NCI-H1417 treated with DMSO at 0.1 percent for 48 hours (cell line): ENCODE data around the gene SYK.

Experiments used
- DNase-seq: peaks from one replicate; lab custom pipeline; 2025; lab: John Stamatoyannopoulos, UW

Gene SYK

GRCh38 chr9:90851444-90851843 lies 49.8 kb downstream of the SYK start:
- no peak for DNase-seq

GRCh38 chr9:90853945-90854344 lies 52.3 kb downstream of the SYK start:
- no peak for DNase-seq

GRCh38 chr9:90854637-90855175 lies 53.1 kb downstream of the SYK start:
- DNase-seq, result no peak

GRCh38 chr9:90855208-90855902 lies 53.7 kb downstream of the SYK start:
- no peak for DNase-seq

GRCh38 chr9:90857091-90857490 lies 55.5 kb downstream of the SYK start:
- DNase-seq, result no peak

GRCh38 chr9:90857855-90858254 lies 56.2 kb downstream of the SYK start:
- DNase-seq, result no peak

- DNase-seq, result no peak
These were observed 56.9 kb downstream of the SYK start for GRCh38 chr9:90858457-90858901.

GRCh38 chr9:90860382-90860781 lies 58.8 kb downstream of the SYK start:
- no peak for DNase-seq

GRCh38 chr9:90860826-90861225 lies 59.2 kb downstream of the SYK start:
- no peak for DNase-seq

- DNase-seq, result no peak
These were observed 59.8 kb downstream of the SYK start for GRCh38 chr9:90861380-90861779.

GRCh38 chr9:90861826-90862740 lies 60.5 kb downstream of the SYK start:
- no peak for DNase-seq

- DNase-seq, result no peak
These were observed 63.2 kb downstream of the SYK start for GRCh38 chr9:90864779-90865178.

GRCh38 chr9:90867101-90867500 lies 65.5 kb downstream of the SYK start:
- no peak for DNase-seq

GRCh38 chr9:90868555-90868954 lies 66.9 kb downstream of the SYK start:
- no peak for DNase-seq

GRCh38 chr9:90869361-90869760 lies 67.7 kb downstream of the SYK start:
- no peak for DNase-seq

GRCh38 chr9:90870621-90871326 lies 69.2 kb downstream of the SYK start:
- DNase-seq, result no peak

- DNase-seq, result no peak
These were observed 69.8 kb downstream of the SYK start for GRCh38 chr9:90871327-90871935.

GRCh38 chr9:90872835-90873294 lies 71.2 kb downstream of the SYK start:
- DNase-seq, result no peak

- DNase-seq, result no peak
These were observed 71.8 kb downstream of the SYK start for GRCh38 chr9:90873422-90873821.

- DNase-seq, result no peak
These were observed 72.6 kb downstream of the SYK start for GRCh38 chr9:90874194-90874593.

- no peak for DNase-seq
These were observed 76.9 kb downstream of the SYK start for GRCh38 chr9:90878562-90878961.

- no peak for DNase-seq
These were observed 78.4 kb downstream of the SYK start for GRCh38 chr9:90880066-90880465.
